ENCODE measurements around the gene SPINDOC. TPM values are rescaled to one million over a fixed set of nuclear protein-coding genes. Genes with fewer than 3 reads are reported as not detected.

Gene SPINDOC, protein sequence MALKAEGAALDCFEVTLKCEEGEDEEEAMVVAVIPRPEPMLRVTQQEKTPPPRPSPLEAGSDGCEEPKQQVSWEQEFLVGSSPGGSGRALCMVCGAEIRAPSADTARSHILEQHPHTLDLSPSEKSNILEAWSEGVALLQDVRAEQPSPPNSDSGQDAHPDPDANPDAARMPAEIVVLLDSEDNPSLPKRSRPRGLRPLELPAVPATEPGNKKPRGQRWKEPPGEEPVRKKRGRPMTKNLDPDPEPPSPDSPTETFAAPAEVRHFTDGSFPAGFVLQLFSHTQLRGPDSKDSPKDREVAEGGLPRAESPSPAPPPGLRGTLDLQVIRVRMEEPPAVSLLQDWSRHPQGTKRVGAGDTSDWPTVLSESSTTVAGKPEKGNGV
- 6.0 and 6.5 TPM in 2 replicates for total RNA-seq

GRCh38 chr11:63813035-63813562 lies at the start of gene SPINDOC:
TSS of gene SPINDOC (plus strand) at chr11:63813456. CDS start at chr11:63813687, 231 bp downstream.

DNA sequence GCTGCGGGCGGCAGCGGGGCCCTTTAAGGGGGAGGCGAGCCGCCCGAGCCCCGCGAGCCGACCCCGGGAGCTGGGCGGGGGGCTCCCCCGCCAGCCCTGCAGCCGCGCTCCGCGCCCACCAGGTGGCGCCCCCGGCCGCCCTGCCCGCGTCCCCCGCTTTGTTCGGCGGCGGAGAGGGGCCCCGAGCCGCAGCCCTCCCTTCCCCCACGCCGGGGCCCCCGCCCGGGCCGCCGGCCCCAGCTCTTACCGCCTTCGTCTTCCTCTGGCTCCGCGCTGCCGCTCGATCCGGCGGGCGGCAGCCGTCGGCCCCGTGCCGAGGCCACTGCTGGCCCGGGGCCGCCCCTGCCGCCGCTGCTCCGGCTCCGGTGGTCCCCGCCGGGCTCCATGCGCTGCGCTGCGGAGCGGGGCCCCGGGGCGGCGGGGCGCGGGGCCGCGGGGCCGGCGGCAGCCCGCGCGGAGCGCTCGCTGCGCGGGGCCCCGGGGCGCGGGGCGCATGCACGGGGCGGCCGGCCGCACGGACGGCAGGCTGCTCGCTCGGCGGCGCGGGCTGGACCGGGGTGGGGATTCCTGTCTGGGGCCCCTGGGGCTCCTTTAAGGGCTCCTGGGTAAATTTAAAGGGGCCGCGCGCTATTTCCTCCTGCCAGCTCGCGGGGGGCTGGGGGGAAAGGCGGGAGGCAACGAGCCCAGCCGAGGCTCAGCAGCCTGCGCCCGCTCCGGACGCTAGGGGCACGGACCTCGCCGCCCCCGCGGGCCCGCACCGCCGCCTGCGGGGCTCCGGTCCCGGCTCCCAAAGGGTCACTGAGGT lies 44.8 kb upstream of the SPINDOC start, which contains the start of gene ZFTA:
ZFTA (minus strand) TSS at position 539 of the 805 bp plus-strand sequence; CDS start at position 386, 153 bp downstream.

GRCh38 chr11:63838678-63839507 lies 25.6 kb downstream of the SPINDOC start, which contains the start of gene MARK2:
TSS of gene MARK2 (plus strand) at chr11:63839110. CDS start at chr11:63839507, 397 bp downstream.

Other genes starting within 250 kb of the SPINDOC start
- gene PLAAT3, start 199.0 kb upstream of the SPINDOC start, total RNA-seq: 1.9 and 15.9 TPM in 2 replicates
- gene ATL3, start 142.1 kb upstream of the SPINDOC start, total RNA-seq: 70.8 and 79.3 TPM in 2 replicates
- gene RTN3, start 132.0 kb upstream of the SPINDOC start, total RNA-seq: 36.4 and 51.2 TPM in 2 replicates
- 4.5 and 5.5 TPM in 2 replicates for gene ZFTA, start 44.7 kb upstream of the SPINDOC start, total RNA-seq
- gene MARK2, start 25.7 kb downstream of the SPINDOC start, total RNA-seq: 16.4 and 23.4 TPM in 2 replicates
- gene RCOR2, start 103.7 kb downstream of the SPINDOC start, total RNA-seq: 1.9 and 4.0 TPM in 2 replicates
- gene NAA40, start 125.5 kb downstream of the SPINDOC start, total RNA-seq: 2.7 and 3.8 TPM in 2 replicates
- 346 and 465 TPM in 2 replicates for gene COX8A, start 161.2 kb downstream of the SPINDOC start, total RNA-seq
- 54.1 and 59.0 TPM in 2 replicates for gene OTUB1, start 173.0 kb downstream of the SPINDOC start, total RNA-seq
- not detected in 2 replicates for gene FLRT1, start 222.5 kb downstream of the SPINDOC start, total RNA-seq

All from tracheal epithelial cell (primary cell).